ENCODE results near the gene PPM1F.

DNA sequence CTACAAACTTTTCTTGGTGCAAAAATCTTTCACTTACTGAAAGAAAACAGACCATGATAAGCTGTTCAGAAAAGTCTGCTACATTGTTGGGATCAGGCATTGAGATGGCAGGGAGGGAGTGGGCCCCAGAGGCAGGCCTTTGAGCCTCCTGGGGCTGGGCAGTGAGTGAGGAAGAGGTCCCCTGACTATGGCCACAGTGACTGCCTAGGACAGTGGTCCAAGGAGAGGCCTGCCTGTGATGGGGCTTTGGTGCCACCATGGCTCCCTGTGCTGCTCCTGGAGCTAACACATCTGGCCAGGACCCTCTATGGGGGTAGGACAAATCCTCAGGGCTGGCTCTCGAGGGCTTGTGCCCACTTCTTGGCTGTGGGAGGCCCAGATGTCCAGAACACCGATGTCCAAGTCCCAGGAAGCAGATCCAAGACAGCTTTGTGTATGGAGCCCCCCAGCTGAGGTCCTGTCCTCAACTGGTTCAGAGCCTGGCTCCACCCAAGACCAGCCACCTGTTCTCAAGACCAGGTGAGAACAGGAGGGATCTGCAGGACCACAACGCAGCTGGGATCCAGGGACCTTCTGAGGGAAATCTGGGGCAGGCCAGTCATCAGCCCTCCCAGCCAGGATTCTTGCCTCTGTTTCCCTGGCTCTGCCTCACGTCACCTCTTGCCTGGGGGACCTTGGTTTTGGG lies 36.9 kb downstream of the PPM1F start:
- TF ChIP-seq, protein P1, sequence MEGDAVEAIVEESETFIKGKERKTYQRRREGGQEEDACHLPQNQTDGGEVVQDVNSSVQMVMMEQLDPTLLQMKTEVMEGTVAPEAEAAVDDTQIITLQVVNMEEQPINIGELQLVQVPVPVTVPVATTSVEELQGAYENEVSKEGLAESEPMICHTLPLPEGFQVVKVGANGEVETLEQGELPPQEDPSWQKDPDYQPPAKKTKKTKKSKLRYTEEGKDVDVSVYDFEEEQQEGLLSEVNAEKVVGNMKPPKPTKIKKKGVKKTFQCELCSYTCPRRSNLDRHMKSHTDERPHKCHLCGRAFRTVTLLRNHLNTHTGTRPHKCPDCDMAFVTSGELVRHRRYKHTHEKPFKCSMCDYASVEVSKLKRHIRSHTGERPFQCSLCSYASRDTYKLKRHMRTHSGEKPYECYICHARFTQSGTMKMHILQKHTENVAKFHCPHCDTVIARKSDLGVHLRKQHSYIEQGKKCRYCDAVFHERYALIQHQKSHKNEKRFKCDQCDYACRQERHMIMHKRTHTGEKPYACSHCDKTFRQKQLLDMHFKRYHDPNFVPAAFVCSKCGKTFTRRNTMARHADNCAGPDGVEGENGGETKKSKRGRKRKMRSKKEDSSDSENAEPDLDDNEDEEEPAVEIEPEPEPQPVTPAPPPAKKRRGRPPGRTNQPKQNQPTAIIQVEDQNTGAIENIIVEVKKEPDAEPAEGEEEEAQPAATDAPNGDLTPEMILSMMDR (conservative IDR thresholded peaks at IDR 0.05 in 1 of 2, IDR thresholded peaks at IDR 0.05 in 1 of 2; ENCODE audit: low read depth in 1 of 2, low read length in 2 of 2) = no peak
- TF ChIP-seq EZH2 (IDR thresholded peaks at IDR 0.05; ENCODE audit: low read length, missing control alignments) = no peak
